WI38 (cell line): ENCODE results near the gene FAM120AOS.

Source experiments
- H3K4me3 ChIP-seq: 2 replicates; pipeline ENCODE4 v1.5.1; 2011; ENCODE audit warnings: low read depth, mild to moderate bottlenecking, control low read depth, low read length
- TF ChIP-seq, protein P1 (sequence below): IDR thresholded peaks from 2 replicates; pipeline ENCODE4 v1.5.1; 2012; ENCODE audit warnings: low read depth, mild to moderate bottlenecking, control low read depth, low read length

Gene FAM120AOS

DNA sequence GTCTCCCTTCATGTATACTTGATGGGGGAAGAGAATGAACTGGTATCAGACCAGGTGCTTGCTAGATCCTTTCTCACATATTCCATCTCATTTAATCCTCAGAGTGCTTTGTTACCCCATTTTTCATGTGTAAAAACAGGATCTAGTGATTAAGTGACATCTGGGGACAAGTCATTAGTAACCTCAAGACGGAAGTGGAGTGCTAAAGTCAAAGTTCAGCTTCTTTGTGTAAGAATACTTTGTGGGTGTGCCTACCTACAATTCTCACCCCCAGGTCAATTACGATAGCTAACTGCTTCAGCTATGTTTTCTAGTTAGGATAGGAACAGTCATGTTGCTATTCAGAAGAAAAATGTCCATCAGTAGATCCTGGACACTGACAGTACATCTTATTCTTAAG is 3.1 kb upstream of the FAM120AOS start:
- TF ChIP-seq, protein P1, sequence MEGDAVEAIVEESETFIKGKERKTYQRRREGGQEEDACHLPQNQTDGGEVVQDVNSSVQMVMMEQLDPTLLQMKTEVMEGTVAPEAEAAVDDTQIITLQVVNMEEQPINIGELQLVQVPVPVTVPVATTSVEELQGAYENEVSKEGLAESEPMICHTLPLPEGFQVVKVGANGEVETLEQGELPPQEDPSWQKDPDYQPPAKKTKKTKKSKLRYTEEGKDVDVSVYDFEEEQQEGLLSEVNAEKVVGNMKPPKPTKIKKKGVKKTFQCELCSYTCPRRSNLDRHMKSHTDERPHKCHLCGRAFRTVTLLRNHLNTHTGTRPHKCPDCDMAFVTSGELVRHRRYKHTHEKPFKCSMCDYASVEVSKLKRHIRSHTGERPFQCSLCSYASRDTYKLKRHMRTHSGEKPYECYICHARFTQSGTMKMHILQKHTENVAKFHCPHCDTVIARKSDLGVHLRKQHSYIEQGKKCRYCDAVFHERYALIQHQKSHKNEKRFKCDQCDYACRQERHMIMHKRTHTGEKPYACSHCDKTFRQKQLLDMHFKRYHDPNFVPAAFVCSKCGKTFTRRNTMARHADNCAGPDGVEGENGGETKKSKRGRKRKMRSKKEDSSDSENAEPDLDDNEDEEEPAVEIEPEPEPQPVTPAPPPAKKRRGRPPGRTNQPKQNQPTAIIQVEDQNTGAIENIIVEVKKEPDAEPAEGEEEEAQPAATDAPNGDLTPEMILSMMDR: no peak
- H3K4me3 ChIP-seq: no peak overlapping the region

DNA sequence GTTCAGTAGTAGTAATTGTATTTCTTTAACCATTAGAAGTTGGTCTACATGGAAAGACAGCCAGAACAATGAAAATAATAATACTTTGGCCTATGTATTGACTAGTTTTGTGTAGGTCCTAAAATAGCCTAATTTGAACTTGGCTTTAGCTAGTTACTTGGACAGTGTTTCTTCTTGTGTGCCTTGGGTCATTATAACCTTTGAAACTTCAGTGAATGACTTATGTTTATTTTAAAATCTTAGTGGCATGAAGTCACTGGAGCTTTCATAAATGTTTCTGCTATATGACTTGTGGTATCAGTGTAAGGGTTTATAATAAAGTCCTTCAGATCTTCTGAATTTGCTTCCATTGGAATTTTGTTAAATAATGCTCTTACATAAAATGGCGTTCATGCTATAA is 2.6 kb upstream of the FAM120AOS start:
- H3K4me3 ChIP-seq: no peak overlapping the region
- TF ChIP-seq, protein P1: no peak

DNA sequence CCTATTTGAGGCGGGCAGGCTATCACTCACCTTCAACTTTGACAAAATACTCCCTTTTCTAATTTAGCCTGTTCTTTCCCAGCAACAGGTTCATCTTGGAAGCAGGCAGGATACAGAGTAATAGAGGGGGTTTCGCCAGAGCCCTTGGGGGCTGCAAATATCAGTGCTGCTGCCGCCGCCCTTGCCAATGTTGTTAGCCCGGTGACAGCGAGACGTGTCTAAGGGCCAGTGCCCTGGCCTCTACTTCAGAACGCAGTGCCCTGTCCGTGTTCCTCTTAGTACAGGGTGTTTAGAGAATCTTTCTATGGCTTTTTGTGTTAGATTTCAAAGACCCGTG is 703 bp downstream of the FAM120AOS start:
- H3K4me3 ChIP-seq: peak overlapping the region; percentile 91
- TF ChIP-seq, protein P1: no peak

DNA sequence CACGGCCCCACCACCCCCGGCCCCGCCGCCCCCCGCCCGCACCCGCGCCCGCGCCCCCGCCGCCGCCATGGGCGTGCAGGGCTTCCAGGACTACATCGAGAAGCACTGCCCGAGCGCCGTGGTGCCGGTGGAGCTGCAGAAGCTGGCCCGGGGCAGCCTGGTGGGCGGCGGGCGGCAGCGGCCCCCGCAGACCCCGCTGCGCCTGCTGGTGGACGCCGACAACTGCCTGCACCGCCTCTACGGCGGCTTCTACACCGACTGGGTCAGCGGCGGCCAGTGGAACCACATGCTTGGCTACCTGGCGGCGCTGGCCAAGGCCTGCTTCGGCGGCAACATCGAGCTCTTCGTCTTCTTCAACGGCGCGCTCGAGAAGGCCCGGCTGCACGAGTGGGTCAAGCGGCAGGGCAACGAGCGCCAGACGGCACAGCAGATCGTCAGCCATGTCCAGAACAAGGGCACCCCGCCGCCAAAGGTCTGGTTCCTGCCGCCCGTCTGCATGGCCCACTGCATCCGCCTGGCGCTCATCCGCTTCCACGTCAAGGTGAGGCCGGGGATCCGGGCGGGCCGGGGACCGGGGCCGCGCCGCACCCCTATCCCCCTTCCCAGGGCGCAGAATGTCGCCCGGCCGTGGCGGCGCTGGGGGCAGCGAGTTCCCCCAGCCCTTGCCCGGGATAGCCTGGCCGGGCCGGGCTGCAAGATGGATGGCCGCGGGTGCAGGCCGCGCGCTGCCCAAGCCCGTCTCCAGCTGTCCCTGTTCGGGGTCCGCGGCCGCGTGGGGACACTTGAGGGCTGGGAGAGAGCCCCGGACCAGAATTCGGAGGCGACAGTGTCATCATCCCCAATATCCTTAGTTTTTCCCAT is 1.3 kb downstream of the FAM120AOS start:
- TF ChIP-seq, protein P1: no peak
- H3K4me3 ChIP-seq: peak overlapping the region; percentile 91

DNA sequence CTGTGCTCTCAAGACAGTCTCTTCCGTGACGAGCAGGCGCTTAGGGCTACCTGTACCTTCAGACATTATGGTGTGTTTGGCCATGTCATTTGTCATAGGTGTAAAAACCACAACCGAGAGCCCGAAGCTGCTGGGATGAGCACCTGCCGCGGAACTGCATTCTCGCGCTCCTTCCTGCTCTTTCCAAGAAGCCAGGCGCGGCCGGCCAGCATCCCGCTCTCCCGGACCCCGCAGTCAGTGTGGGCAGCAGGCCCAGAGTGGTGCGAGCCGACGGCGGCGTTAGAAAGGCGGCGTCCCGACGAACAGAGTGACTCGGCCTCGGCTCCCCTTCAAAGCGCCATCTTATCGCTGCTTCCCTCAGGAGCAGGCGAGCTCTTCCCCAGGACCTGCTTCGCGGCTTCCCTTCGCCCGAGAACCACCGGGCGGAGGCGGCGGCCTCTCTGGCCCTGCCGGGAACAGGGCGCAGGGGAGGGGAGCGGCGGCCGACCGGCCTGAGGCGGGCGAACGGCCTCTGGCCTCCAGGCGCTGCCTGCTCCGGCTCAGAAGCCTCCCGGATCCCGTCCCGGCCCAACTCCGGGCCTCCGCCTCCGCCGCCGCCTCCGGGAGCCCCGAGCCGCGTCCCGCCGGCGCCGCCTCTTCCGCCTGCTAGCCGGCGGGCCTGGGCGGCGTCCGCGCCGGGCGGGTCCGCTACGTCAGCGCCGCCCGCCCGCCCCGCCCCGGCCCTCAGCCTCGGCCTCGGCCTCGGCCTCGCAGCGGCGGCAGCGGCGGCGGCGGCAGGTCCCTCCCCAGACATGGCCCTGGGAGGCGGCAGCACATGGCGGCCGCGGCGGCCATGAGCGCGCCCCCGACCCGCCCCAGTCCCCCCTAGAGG is 2.2 kb downstream of the FAM120AOS start, which contains the start of gene FAM120A:
Gene FAM120A (plus strand): TSS at position 741 of the 871 bp plus-strand sequence. CDS start 231 bp downstream, outside the sequence.
- TF ChIP-seq, protein P1: no peak

DNA sequence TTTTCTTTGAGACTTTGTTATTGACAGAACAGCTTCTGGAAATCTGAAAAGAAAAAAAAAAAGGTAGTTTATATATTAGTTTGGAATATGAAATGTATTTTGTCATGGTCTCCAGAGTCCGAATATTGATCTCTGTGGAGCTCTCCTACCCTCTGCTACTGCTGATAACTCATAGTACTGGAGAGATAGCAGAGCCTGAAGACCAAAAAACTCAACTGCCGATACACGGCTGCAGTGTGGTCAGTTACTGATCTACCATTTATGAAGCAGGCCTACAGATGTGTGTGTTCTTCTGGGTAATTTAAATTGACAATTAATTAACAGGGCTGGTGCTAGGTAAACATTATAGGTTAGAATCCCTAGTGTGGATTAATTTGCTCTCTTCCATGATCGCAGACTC is 5.7 kb downstream of the FAM120AOS start:
- no peak overlapping the region for H3K4me3 ChIP-seq
- TF ChIP-seq, protein P1: no peak

More for the DNA sequence above, 2.2 kb downstream of the FAM120AOS start, which contains the start of gene FAM120A:
- H3K4me3 ChIP-seq: peak within 1 kb of the TSS; percentile 91
